Heart left ventricle (tissue), 16 donors: Measurements from ENCODE around the gene WNT8B. TPM values are rescaled to one million over a fixed set of nuclear protein-coding genes. Genes with fewer than 3 reads are reported as not detected.

Experiments
- ATAC-seq, 4 donors: fragments of 200-7000 bp; cut with Tn5 transposase; one replicate each; pipeline ENCODE4 v1.9.1; 2020 to 2022; ENCODE audit warnings: moderate library complexity in 4 of 4, mild to moderate bottlenecking in 3 of 4, moderate number of reproducible peaks in 1 of 4
- DNase-seq, 5 donors: peaks; one replicate each; pipeline ENCODE4 v3.0.0-alpha.2; 2020
- H3K27ac ChIP-seq, 12 donors: fragments of 200-600 bp; sonication (generic) in 4 of 12; one replicate each; pipeline versions ENCODE4 v1.5.0 to v1.8.0; 2016 to 2022; ENCODE audit warnings: mild to moderate bottlenecking in 2 of 12
- H3K27me3 ChIP-seq, 9 donors: fragments of 200-600 bp; sonication (generic) in 2 of 9; one replicate each; pipeline versions ENCODE4 v1.5.1 to v1.8.0; 2016 to 2022; ENCODE audit warnings: mild to moderate bottlenecking in 3 of 9
- H3K36me3 ChIP-seq, 9 donors: fragments of 200-600 bp; sonication (generic) in 2 of 9; one replicate each; pipeline versions ENCODE4 v1.5.0 to v1.8.0; 2018 to 2022; ENCODE audit warnings: mild to moderate bottlenecking in 2 of 9
- H3K4me1 ChIP-seq, 12 donors: fragments of 200-600 bp; sonication (generic) in 4 of 12; one replicate each; pipeline versions ENCODE4 v1.5.0 to v1.8.0; 2016 to 2022; ENCODE audit warnings: mild to moderate bottlenecking in 3 of 12
- H3K4me3 ChIP-seq, 12 donors: fragments of 200-600 bp; sonication (generic) in 4 of 12; one replicate each; pipeline versions ENCODE4 v1.5.0 to v1.8.0; 2017 to 2022; ENCODE audit warnings: mild to moderate bottlenecking in 9 of 12, moderate library complexity in 4 of 12
- H3K9me3 ChIP-seq, 12 donors: fragments of 200-600 bp; sonication (generic) in 4 of 12; one replicate each; pipeline versions ENCODE4 v1.5.0 to v1.8.0; 2016 to 2022; ENCODE audit warnings: mild to moderate bottlenecking in 1 of 12
- CTCF ChIP-seq, 12 donors: fragments of 200-600 bp; sonication (generic) in 4 of 12; IDR thresholded peaks; one replicate each; pipeline versions ENCODE4 v1.5.0 to v1.8.0; 2018 to 2022; ENCODE audit warnings: antibody characterized with exemption in 12 of 12, mild to moderate bottlenecking in 5 of 12
- POLR2A ChIP-seq, 2 donors: fragments of 450-650 bp; IDR thresholded peaks; one replicate each; pipeline ENCODE4 v1.6.1; 2017; ENCODE audit warnings: antibody characterized with exemption in 2 of 2, mild to moderate bottlenecking in 2 of 2, moderate library complexity in 2 of 2
- WGBS, 4 donors: extraction: QIAGEN DNeasy Blood & Tissue Kit in 2 of 4; methylation state at CpG; one replicate each; pipeline versions ENCODE4 v1.1.5 to v1.1.7; 2013 to 2018; 5-methylcytosine and 5-hydroxymethylcytosine counted together
- intact Hi-C, 10 donors: fragments of 100-400 bp; cut with DNase I; formaldehyde crosslinking; loops; one replicate each; pipeline versions ENCODE4 v1.11.1 to v1.14.2; 2022
- polyA plus RNA-seq, 2 donors: library from polyadenylated mRNA; stranded (reverse); fragments of 200-250 nt; gene quantifications; one replicate each; pipeline ENCODE4 v1.2.3, GENCODE V29; 2013
- total RNA-seq, 9 donors: library from RNA; depleted of rRNA in 2 of 9; stranded (reverse); fragments of >200 nt in 2 of 9; fragmentation: NEBNext Ultra II Directional in 3 of 9; extraction: Animal tissue kit (Norgen Biotek cat#: 25700) in 3 of 9; gene quantifications; one replicate each; pipeline versions ENCODE4 v1.1.0 to v1.2.4, GENCODE V29; 2016 to 2023
- donor health status: ischemic (EF 13 %, LVEDD 7.1; RV severe dilation, severe dysfunction).
- donor health status: healthy with polysubstance abuse.
- donor health status: DM: no; HTN: yes; CAD: no.
- donor health status: DM: no; HTN: no; CAD: no.
- donor health status: ischemic (EF 25% LVEDD 6.9; RV normal size, moderate dysfunction).
- donor health status: ischemic (EF 25% LVEDD 5.7; RV mildly dilated, moderate dysfunction).
- donor health status: healthy.
- donor health status: DM: yes; HTN: yes; CAD: no.
- donor health status: ischemic (EF 35%, LVEDD 5.7; RV mildly dilated, moderate dysfunction).
- donor health status: nonischemic (EF 11% LVEDD 7.7; RV severe dilation, severe dysfunction).
- donor health status: DM: yes; HTN: yes; CAD: no.
- donor health status: PGD.
- donor health status: ischemic (EF 29% LVEDD 5.4; RV normal size, mild dysfunction).
- donor health status: nonischemic (EF 23%, LVEDD 6.1; RV moderate dilation, normal function).

The WNT8B gene
- total and polyA plus RNA-seq, 11 donors = not detected

- no peak overlapping the region for H3K4me3 ChIP-seq
- WGBS, 4 donors = 94 to 99% (median 94%) methylated on average over 2 of the region's 2 CpGs
- no peak overlapping the region for H3K27ac ChIP-seq
- intact Hi-C loops = loop anchor here in 2 of 10 donors (5.0 to 10.0 kb wide), 2 partner anchors 73 to 170 kb away; partner anchors contain the start of gene PKD2L1 (in 1 of the 2)
- TF ChIP-seq CTCF (IDR thresholded peaks at IDR 0.05) (no peak), POLR2A (IDR thresholded peaks at IDR 0.05) (no peak)
- peaks cover 0 to 84% (median 60%) of the 10 kb centered on the region in 9 donors for H3K36me3 ChIP-seq
- H3K9me3 ChIP-seq = no peaks in the 10 kb centered on the region
- ATAC-seq (no peak), DNase-seq (no peak)
- H3K27me3 ChIP-seq = no peaks in the 10 kb centered on the region
- H3K4me1 ChIP-seq = peaks cover 0 to 9% (median 0%) of the 10 kb centered on the region in 12 donors
Measured at GRCh38 chr10:100505164-100505563, 42.4 kb downstream of the WNT8B start.

GRCh38 chr10:100506596-100507356, 44.0 kb downstream of the WNT8B start:
- 94 to 98% (median 97%) methylated on average over 5 of the region's 5 CpGs for WGBS, 4 donors
- peaks cover 0 to 84% (median 52%) of the 10 kb centered on the region in 9 donors for H3K36me3 ChIP-seq
- ATAC-seq = no peak
- no peaks in the 10 kb centered on the region for H3K9me3 ChIP-seq
- TF ChIP-seq CTCF (IDR thresholded peaks at IDR 0.05) = no peak
- TF ChIP-seq POLR2A (IDR thresholded peaks at IDR 0.05) = no peak
- H3K27me3 ChIP-seq = no peaks in the 10 kb centered on the region
- H3K4me3 ChIP-seq = no peak overlapping the region
- no peak overlapping the region for H3K27ac ChIP-seq
- DNase-seq = no peak
- peaks cover 0 to 20% (median 0%) of the 10 kb centered on the region in 12 donors for H3K4me1 ChIP-seq
- intact Hi-C loops = loop anchor here in 2 of 10 donors (5.0 to 10.0 kb wide), 2 partner anchors 74 to 172 kb away; partner anchors contain the start of gene PKD2L1 (in 1 of the 2)

GRCh38 chr10:100507357-100507732, 44.5 kb downstream of the WNT8B start:
- no peak for DNase-seq
- Histone ChIP-seq H3K27ac (no peak overlapping the region), H3K9me3 (no peaks in the 10 kb centered on the region), H3K4me3 (no peak overlapping the region), H3K27me3 (no peaks in the 10 kb centered on the region), H3K4me1 (peaks cover 0 to 22% (median 0%) of the 10 kb centered on the region in 12 donors), H3K36me3 (peaks cover 0 to 83% (median 47%) of the 10 kb centered on the region in 9 donors)
- WGBS, 4 donors = 91 to 100% (median 94%) methylated on average over 3 to 5 of the region's 5 CpGs
- TF ChIP-seq CTCF (IDR thresholded peaks at IDR 0.05) (no peak), POLR2A (IDR thresholded peaks at IDR 0.05) (no peak)
- intact Hi-C loops = loop anchor here in 2 of 10 donors (5.0 to 10.0 kb wide), 2 partner anchors 75 to 173 kb away; partner anchors contain the start of gene PKD2L1 (in 1 of the 2)
- ATAC-seq = no peak

- Histone ChIP-seq H3K27me3 (no peaks in the 10 kb centered on the region), H3K36me3 (peaks cover 0 to 88% (median 48%) of the 10 kb centered on the region in 9 donors), H3K4me1 (peaks cover 0 to 22% (median 0%) of the 10 kb centered on the region in 12 donors), H3K9me3 (no peaks in the 10 kb centered on the region), H3K27ac (peak overlapping the region in 1 of 12 donors; percentile 5), H3K4me3 (no peak overlapping the region)
- WGBS, 4 donors = 64 to 83% (median 75%) methylated on average over 1 of the region's 1 CpG
- TF ChIP-seq CTCF (IDR thresholded peaks at IDR 0.05) (no peak), POLR2A (IDR thresholded peaks at IDR 0.05) (no peak)
- DNase-seq = no peak
- intact Hi-C loops = loop anchor here in 2 of 10 donors (5.0 to 10.0 kb wide), 2 partner anchors 76 to 173 kb away; partner anchors contain the start of gene PKD2L1 (in 1 of the 2)
- ATAC-seq = no peak
Measured at GRCh38 chr10:100508266-100508665, 45.5 kb downstream of the WNT8B start.
